Stimulated activated naive CD8-positive, alpha-beta T cell treated with anti-CD3 and anti-CD28 coated beads, Interleukin-15, Interleukin-2, amounts not matched to agents 100 U/mL and 50 U/mL, for 24 hours (primary cell): Measurements from ENCODE around the gene KRTAP10-11.
A peak's percentile ranks its signal among the peaks of the same experiment; 100 is the strongest.
"Not testable (repeated sequence)": the region's sequence is repeated elsewhere in the genome, so short reads cannot be mapped to it uniquely, and the experiment has no call there.

ENCODE experiments used
- ATAC-seq: fragments of 150-1000 bp; cut with Tn5 transposase; one replicate; pipeline ENCODE4 v1.10.0; 2021
- DNase-seq: peaks from one replicate; pipeline ENCODE4 v3.0.0; 2021

Gene KRTAP10-11

DNA sequence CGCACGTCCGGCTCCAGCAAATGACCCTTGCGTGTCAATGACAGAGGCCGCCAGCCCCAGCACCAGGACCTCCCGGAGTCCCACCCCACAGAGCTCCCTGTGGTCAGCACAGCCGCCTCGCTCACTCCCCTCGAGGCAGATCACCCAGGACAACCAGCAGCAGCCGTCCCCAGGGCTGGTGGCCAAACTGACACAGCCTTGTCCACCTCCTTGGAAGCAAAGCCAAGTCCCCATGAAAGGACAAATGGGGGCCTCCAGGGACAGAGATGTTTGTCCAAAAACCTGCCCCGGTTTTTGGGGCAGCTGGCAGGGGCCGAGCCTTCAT is 6.9 kb upstream of the KRTAP10-11 start:
- ATAC-seq: no peak

DNA sequence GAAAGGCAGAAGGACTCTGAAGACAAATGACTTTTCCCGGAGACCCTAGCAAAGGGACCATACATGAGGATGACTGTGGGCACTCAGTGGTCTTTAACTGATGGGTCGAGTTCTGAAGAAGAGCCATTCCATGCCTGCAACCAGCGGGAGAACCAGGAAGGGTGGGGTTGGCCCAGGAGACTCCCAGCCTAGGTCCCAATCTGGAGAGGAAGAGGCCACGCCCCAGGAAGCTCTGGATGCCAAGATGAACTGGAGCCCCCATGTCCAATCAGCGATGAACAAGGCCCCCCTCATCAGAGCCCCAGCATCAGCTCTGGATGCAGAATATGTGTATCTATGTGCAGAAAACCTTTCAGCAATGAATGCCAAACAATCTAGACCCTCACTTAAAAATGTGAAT is 5.5 kb upstream of the KRTAP10-11 start:
- ATAC-seq: no peak

More for the DNA sequence above, 6.9 kb upstream of the KRTAP10-11 start:
- DNase-seq: no peak

DNA sequence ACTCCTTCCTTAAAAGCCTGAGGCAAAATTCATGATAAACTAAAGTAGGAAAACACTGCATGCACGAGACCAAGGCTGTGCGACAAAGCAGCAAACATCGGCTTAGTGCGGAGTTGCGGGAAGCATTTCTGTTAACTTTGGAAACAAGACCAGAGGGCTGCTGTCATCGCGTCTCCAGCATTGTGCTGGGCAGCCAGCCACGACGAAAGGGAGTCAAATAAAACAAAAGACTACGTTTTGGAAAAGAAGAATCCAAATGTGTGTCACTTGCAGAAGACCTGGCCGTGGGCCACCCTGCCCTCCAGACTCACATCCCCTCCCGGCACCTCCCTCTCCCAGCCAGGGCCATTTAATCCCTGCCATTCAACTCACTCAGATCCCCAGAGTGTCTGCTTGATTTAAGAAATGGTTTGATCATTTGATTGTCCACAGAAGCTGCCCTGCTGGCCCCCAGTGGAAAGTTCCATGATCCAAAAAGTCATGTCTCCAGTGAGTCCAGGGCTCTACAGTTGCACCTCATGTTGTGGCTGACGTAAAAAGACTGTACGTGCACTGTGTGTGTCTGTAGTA is 2.4 kb upstream of the KRTAP10-11 start:
- ATAC-seq: no peak
- DNase-seq: no peak

More for the DNA sequence above, 5.5 kb upstream of the KRTAP10-11 start:
- no peak for DNase-seq

DNA sequence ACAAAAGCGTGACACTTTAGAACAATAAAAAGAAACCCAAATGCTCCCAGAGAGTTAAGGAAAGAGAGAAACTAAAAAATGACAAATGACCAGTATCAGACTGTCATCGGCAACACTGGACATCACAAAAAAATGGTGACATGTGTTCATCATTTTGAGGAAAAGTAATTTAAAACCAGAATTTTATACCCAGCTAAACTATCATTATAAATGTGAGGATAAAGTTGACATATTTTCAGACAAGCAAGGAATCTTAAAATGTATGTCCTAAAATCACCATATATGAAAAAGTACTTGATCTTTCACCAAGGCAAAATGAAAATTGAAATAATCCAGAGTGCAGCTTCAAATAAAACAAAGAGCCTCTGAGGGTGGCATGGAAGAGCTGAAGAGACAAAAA is 1.3 kb upstream of the KRTAP10-11 start:
- ATAC-seq (no peak), DNase-seq (no peak)

DNA sequence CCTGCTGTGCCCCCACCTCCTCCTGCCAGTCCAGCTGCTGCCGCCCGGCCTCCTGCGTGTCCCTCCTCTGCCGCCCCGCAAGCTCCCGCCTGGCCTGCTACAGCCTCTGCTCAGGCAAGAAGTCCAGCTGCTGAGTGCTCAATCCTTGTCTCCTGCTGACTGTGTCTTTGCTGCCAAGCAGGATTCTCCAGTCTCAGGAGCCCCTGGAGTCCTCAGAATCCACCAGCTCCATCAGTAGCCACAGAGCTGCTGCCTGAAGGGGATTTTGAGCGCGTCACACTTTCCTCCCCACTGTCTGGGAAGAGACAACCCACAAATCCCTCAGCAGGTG is 973 bp downstream of the KRTAP10-11 start:
- DNase-seq (no peak), ATAC-seq (no peak)

DNA sequence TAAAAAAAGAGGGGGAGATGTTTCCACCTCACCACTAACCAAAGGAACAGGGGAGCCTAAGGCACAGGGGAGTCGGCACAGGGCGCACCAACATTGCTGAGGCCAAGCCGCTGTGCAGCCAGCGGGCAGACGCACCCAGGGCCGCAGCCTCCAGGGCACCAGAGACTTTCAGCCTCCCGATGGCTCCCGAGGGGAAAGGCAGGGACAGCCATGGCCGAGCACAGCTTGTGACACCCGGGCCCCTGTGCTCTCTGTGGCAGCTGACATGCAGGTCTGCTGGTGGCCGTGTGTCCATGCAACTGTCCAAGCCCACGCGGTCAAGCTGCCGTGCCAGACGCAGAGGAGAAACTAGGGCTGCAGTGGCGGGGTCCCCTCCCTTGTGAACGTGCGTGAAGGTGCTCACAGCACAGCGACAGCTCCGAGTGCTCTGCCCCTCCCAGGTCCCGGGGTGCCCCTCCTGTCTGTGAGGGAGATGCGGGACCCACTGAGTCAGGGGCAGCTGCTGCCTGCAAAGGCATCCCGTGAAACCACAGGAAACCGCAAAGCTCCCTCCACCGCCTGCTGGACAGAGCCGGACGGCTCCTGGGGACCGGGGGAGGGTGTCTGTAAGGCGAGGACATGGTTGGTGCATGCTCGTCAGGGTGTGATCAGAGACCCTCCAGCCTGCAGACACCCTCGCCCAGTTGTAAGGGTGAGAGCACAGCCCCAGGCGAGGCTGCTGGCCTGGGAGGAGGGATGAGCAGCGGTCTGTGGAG is 2.5 kb downstream of the KRTAP10-11 start:
- no peak for ATAC-seq
- no peak for DNase-seq

DNA sequence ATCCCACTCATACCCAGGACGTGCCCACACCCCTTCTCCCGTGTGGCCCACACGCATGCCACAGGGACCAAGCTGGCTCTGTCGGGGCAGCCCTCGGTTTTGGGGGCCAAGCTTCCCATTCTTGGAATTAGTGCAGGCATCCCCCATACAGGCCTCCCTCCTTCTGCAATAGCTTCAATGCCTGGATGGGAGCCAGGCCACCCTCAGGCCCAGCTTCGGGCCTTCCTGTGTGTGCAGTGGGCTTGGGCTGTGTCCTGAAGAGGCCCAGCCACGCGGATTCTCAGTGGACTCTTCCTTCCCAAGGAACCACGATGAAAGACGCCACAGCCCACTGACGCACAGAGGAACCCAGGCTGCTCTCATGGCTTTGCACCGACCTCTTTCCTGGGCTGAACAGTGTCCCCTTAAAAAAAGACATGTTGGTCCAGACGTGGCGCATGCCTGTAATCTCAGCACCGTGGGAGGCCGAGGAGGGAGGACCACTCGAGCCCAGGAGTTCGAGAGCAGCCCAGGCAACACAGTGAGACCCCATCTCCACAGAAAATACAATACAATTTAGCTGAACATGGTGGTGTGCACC is 3.4 kb downstream of the KRTAP10-11 start:
- ATAC-seq (no peak), DNase-seq (no peak)

DNA sequence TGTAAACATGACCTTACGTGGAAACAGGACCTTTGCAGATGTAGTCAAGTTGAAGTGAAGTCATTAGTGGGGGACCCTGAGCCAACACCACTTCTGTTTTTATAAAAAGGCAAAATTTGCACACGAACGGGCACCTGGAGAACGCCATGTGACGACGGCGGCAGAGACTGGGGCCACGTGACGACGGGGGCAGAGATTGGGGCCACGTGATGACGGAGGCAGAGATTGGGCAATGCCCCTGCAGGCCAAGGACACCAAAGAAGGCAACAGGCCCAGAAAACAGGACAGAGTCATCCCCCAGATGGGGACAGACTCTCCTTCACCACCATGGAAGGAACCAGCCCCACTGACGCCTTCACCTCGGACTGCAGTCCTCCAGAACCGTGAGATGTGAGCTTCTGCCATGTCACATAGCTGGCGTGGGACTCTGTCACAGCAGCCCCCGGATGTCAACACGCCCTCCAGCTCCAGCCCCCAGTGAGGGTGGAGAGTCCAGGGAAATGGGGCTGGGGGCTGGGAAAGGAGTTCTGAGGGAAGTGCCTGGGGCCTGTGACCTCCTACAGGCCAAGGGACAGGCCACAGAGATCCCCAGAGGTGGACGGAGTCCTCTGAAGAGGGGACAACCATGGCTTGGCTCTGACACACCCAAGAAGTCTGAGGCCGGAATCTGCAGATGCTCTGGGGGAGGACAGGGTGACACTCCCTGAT is 4.2 kb downstream of the KRTAP10-11 start:
- DNase-seq (no peak), ATAC-seq (no peak)

DNA sequence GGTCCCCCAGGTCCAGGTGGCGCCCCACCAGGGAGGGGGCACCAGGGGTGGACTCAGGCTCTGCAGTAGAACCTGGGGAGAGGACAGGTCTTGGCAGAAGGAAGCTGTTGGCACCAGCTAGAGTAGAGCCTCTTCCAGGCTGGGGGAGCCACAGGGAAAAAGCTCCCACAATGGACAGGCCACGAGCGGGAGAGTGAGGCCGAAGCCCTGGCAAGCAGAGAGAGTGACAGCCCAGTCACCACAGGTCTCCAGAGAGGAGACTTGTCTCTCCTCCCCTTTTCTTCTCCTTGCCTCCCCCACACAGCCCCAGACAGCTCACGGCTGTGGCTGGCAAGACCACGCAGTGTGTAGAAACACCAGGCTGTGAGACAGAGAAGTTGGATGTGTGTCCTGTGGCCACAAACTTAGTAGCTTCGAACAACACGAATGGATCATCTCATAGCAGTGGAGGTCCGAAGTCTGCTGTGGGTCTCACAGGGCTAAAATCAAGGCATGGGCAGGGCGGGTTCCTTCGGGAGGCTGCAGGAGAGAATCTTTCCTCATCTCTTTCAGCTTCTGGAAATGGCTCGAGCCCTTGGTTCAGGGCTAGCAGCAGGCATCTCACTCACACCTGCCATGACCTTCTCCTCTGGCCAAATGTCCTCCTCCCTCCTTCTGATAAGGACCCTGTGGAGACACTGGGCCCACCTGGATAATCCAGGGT is 4.9 kb downstream of the KRTAP10-11 start:
- no peak for ATAC-seq

DNA sequence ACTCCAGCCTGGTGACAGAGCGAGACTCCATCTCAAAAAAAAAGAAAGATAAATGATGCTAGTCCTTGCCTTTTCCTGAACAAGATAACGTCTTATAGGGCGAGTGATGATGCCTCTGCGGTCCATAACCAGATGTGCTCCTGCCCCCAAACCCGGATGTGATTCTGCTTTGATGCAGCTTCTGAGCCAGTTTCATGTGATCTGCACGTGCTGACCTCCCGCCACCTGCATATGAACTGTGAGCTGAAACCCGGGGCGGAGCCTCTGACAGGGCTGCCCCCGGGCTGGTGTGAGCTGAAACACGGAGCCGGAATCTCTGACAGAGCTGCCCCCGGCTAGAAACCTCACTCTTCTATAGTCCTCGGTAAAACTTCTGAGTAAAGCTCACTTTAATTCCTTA is 6.9 kb downstream of the KRTAP10-11 start:
- DNase-seq: no peak

More for the DNA sequence above, 4.9 kb downstream of the KRTAP10-11 start:
- DNase-seq: no peak

DNA sequence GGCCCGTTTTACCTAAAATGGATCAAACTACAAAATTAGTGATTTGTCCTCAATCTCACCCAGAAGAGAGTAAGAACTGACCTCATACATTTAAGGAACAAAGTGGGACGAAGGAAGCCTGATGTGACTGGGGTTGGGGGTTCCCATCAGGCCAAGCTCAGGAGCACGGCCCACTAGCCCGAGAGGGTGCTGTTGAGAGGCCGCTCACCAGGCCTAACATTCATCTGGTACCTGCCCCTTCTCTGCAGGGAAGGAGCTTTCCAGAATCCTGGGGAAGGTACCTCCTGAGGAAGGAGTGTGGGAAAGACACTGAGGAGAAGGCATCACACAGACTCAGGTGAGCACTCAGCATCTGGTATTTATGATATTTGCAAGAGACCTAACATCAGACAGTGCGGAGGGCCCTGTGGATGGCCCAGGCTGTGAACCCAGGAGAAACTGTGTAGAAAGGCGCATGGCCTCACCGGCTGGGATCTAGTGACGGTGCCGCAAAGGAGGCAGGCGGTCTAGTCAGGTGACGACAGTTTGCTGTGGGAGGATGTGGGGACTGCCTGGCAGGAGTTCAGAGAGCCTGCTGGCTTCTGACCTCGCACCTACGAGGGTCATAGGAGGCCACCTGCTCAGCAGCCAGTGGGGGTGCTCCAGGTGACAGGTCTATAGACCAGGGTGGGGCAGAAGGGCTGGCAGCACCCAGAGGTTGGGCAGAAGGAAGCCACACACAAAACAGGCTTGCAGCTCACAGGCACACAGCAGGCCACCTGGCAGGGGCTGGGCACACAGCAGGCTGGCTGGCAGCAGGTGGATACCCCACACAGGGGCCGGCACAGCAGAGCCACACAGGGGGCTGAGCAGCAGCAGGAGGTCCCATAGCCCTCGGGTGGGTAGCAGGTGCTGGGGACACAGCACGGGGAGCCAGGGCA is 7.7 kb downstream of the KRTAP10-11 start:
- no peak for ATAC-seq
- DNase-seq: peak; percentile 16

More for the DNA sequence above, 6.9 kb downstream of the KRTAP10-11 start:
- ATAC-seq: no peak

DNA sequence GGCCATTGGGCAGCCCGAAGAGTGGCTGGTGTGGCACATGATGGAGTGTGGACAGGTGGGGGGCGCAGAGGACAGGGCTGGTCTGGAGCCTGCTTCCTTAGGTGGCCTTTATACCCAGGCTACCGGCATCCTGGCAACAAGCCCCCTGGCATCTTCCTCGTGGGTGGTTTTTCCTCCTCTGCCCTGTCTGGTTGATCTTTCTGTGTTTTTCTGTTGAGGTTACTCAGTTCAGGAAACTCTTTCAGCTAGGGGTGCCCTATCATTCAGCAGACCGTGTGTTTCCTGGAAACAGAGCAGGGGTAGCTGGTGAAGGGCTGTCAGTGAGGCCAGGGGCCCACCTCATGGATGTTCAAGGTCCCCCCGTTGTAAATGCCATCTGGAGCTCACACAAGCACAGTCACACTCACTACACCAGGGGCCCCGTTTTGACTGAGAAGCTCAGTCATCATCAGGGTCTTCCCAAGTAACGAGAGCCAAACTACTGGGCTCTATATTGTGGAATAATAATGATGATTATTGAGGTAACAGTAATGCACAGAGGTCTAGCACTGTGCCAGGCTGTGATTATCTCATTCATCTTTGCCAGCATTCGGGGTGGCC is 8.5 kb downstream of the KRTAP10-11 start, which contains the start of gene KRTAP12-4:
Gene KRTAP12-4, minus strand, starts transcription at position 84 of the 600 bp plus-strand sequence. Its CDS starts 45 bp downstream, at position 39.
- ATAC-seq (peak; percentile 13), DNase-seq (no peak)

DNA sequence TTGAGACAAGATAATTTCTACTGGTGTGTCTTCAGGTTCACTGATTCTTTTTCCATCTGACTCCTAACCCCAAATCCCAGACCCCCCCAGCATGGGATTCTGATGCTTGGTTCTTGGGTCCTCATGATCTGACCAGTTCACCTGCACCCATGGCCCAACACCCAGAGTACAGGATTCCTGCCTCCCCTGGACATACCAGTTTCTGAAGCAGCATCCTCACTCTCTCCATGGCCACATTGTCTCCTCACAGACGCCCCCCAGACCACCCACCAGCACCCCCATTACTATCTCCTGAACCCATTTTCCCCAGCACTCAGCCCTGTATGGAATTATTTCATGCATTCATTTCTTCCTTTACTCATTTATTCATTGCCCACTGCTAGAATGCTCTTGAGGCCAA is 10.7 kb downstream of the KRTAP10-11 start:
- ATAC-seq (no peak), DNase-seq (no peak)

DNA sequence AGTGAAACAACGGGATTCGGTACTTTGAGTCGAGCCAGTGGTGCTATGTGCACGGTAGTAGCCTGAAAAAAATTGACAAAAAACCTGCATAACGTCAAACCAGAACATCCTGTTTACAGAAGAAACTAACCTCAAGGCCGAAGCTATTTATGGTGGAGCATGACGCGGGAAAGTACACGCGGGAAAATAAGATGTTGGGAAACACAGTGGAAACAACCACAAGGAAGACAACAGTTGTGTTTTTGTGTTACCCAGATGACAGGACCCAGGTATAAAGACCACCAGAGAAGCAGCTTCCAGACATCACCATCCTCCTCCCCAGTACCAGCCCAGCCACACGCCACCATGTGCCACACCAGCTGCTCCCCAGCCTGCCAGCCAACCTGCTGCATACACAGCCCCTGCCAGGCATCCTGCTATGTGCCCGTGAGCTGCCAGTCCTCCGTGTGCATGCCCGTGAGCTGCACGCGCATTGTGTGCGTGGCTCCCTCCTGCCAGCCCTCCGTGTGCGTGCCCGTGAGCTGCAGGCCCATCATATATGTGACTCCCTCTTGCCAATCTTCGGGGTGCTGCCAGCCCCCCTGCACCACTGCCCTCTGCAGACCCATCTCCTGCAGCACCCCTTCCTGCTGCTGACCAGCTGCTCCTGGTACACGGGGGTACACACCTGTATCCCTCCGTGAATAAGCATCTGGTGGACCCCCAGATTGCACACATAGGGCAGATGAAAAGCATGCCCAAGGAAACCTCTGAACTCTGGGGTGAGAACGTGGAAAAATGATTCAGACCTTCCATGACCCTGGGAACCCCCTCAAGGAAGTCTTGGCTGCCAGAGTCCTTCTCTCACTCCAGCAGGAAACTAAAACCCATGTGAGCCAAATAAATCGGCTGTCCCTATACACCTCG is 11.7 kb downstream of the KRTAP10-11 start, which contains the start of gene KRTAP12-3:
Gene KRTAP12-3, plus strand, starts transcription at position 298 of the 906 bp plus-strand sequence. Its CDS starts 48 bp downstream, at position 346.
- ATAC-seq (peak; percentile 30), DNase-seq (peak; percentile 21)

DNA sequence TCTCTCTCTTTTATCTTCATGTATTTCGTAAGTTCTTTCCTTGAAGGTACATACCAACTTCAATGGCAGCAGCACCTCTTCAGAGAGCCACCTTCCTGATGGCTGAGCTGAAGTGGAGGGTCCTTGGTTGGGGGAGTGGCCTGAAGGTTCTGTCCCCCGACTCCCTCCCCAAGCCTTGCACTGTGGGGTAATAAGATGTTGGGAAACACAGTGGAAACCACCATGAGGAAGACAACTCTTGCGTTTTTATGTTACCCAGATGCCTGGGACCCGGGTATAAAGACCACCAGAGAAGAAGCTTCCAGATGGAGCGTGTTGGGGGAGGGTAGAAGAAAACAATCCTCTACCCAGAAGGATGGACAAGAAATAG is 12.3 kb downstream of the KRTAP10-11 start:
- no peak for ATAC-seq
- no peak for DNase-seq

DNA sequence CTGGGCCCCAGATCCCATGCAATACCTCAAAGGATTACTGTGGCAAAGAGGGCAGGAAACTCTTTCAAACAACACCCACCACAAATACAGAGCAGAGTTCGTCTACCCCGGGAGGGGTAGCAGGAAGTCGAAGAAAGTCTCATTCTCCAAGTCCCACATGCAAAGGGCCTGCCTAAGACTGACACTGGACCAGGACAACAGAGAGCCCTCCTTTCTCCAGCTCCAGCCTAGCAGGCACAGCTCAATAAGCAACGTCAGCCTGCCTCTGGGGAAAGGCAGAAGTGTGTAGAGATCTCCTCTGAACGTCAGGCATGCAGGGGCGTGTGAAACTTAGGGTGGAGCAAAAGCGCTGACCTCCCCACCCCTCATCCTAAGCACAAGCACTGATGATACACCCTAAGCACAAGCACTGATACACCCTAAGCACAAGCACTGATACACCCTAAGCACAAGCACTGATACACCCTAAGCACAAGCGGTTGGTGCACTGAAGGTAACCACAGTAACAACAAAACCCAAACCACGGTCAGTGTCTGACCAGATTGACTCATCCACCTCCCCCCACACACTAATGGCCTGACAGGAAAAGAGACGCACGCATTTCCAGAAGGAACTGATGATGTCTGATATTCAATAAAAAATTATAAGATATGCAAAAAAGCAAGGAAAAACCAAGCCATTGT is 12.8 kb downstream of the KRTAP10-11 start:
- DNase-seq (no peak), ATAC-seq (peak; percentile 10)

DNA sequence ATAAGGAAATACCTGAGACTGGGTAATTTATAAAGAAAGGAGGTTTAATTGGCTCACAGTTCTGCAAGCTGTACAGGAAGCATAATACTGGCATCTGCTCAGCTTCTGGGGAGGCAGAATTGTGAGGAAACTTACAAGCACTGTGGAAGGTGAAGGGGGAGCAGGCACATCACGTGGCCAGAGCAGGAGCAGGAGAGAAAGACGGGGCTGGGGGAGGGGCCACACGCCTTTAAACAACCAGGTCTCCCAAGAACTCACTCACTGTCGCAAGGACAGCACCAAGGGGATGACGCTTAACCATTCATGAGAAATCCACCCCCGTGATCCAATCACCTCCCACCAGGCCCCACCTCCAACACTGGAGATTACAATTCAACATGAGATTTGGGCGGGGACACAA is 15.4 kb downstream of the KRTAP10-11 start:
- ATAC-seq, DNase-seq: not testable (repeated sequence)

DNA sequence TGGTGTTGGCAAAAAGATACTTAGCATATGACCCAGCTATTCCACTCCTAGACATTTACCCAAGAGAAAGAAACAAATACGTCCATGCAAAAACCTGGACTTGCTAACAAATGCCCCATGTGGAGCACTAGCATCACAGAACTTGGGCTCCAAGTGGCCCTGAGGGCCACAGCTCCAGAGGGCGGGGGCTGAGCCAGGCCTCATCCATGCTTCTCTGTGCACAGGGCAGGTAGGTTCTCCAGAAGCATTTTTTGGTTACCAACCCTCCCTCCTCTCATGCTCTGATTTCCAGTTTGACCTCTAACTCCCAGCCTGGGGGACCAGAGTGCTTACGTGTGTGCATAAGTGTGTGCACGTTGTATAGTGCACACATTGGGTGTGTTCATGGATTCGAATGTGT is 18.5 kb downstream of the KRTAP10-11 start:
- DNase-seq (no peak), ATAC-seq (no peak)
